Gastroesophageal sphincter (tissue), 4 donors: ENCODE measurements around the gene CALHM1. TPM values are rescaled to one million over a fixed set of nuclear protein-coding genes. Genes with fewer than 3 reads are reported as not detected.

ENCODE experiments used
- ATAC-seq: fragments of 150-250 bp; one replicate; pipeline ENCODE4 v1.9.1; 2016; ENCODE audit warnings: mild to moderate bottlenecking, moderate library complexity
- H3K27ac ChIP-seq, 4 donors: fragments of 200-600 bp; sonication (generic) in 3 of 4; 1 replicate in 3 of 4; 2 replicates in 1 of 4; pipeline ENCODE4 v1.5.1; 2016 to 2019
- H3K27me3 ChIP-seq: fragments of 200-600 bp; sonication (generic); one replicate; pipeline ENCODE4 v1.5.1; 2019
- H3K36me3 ChIP-seq, 2 donors: fragments of 200-600 bp; sonication (generic); one replicate each; pipeline ENCODE4 v1.5.1; 2019; ENCODE audit warnings: control low read depth in 1 of 2
- H3K4me1 ChIP-seq, 3 donors: fragments of 200-600 bp; sonication (generic); 1 replicate in 2 of 3; 2 replicates in 1 of 3; pipeline ENCODE4 v1.5.1; 2016 to 2019; ENCODE audit warnings: control low read depth in 2 of 3
- H3K4me3 ChIP-seq, 2 donors: fragments of 200-600 bp; sonication (generic); one replicate each; pipeline ENCODE4 v1.5.1; 2019; ENCODE audit warnings: mild to moderate bottlenecking in 1 of 2, moderate library complexity in 1 of 2
- H3K9me3 ChIP-seq, 3 donors: fragments of 200-600 bp; sonication (generic); one replicate each; pipeline ENCODE4 v1.5.1; 2017 to 2019; ENCODE audit warnings: control low read depth in 2 of 3
- EP300 ChIP-seq: sonication (generic); formaldehyde crosslinking; IDR thresholded peaks from one replicate; pipeline ENCODE4 v1.6.1; 2017; ENCODE audit warnings: antibody characterized with exemption, mild to moderate bottlenecking
- POLR2A ChIP-seq, 2 donors: fragments of 450-650 bp; IDR thresholded peaks; one replicate each; pipeline ENCODE4 v1.6.1; 2017; ENCODE audit warnings: antibody characterized with exemption in 2 of 2, mild to moderate bottlenecking in 2 of 2, moderate library complexity in 1 of 2
- POLR2AphosphoS5 ChIP-seq: sonication (generic); formaldehyde crosslinking; IDR thresholded peaks from one replicate; pipeline ENCODE4 v1.6.1; 2017; ENCODE audit warnings: antibody characterized with exemption
- WGBS, 2 donors: methylation state at CpG; one replicate each; pipeline ENCODE4 v1.1.5; 2018; ENCODE audit warnings: low coverage in 1 of 2; 5-methylcytosine and 5-hydroxymethylcytosine counted together
- total RNA-seq, 4 donors: library from RNA; depleted of rRNA; stranded (reverse); fragments of >200 nt; gene quantifications; one replicate each; pipeline ENCODE4 v1.1.0, GENCODE V29; 2016
- TF ChIP-seq, protein P1 (sequence below), 4 experiments: fragments of 200-600 bp in 2 of 4; fragments of 450-650 bp in 2 of 4; sonication (generic) in 1 of 4; IDR thresholded peaks; one replicate each; pipeline ENCODE4 v1.5.1; 2017 to 2019; ENCODE audit warnings: antibody characterized with exemption in 4 of 4, mild to moderate bottlenecking in 2 of 4, moderate library complexity in 2 of 4

The CALHM1 gene
- total RNA-seq, 4 donors from 2014 or later: not detected

DNA sequence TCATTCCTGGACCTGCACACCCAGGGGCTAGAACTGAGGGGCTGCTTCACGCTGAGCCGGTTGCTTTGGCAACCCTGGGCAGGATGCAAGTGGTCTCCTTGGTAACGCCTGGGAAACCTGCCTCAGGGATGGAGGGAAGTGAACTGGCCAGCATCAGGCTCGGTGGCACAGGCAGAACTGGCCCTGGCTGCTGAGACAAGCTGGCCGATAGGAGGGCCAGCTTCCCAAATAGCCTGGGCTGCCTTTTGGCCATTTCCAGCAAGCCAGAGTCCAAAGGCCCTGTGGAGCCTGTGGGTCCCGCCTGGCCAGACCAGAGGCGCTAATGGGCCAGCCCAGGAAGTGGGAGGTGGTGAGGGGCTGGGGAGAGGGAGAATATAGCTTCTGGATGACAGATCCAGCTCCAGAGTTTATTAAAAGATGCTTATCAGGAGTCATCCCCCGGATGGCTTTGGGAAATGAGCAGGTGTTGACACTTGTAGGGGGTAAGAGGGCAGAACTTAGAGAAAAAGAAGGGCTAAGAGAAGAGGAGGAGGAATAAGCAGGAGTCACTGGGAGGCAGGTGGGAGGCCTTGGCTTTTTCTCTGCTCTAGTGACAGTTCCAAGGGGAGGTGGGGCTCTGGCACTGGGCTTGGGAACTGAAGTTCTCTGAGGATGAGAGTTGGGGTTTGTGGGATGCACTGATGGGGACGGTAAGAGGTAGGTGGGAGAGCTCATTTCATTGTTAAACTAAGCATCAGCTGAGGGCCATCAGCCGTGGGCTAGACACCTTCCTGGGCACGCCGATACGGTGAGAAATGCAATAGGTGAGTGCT lies 44.4 kb upstream of the CALHM1 start:
- Histone ChIP-seq H3K27me3 (peaks cover 22% of the 10 kb centered on the region), H3K9me3 (no peaks in the 10 kb centered on the region), H3K4me1 (peaks cover 0 to 8% (median 3%) of the 10 kb centered on the region in 3 donors), H3K4me3 (no peak overlapping the region), H3K27ac (no peak overlapping the region), H3K36me3 (no peaks in the 10 kb centered on the region)
- 68 to 92% methylated on average over 5 to 8 of the region's 13 CpGs for WGBS, 2 donors
- TF ChIP-seq, protein P1, sequence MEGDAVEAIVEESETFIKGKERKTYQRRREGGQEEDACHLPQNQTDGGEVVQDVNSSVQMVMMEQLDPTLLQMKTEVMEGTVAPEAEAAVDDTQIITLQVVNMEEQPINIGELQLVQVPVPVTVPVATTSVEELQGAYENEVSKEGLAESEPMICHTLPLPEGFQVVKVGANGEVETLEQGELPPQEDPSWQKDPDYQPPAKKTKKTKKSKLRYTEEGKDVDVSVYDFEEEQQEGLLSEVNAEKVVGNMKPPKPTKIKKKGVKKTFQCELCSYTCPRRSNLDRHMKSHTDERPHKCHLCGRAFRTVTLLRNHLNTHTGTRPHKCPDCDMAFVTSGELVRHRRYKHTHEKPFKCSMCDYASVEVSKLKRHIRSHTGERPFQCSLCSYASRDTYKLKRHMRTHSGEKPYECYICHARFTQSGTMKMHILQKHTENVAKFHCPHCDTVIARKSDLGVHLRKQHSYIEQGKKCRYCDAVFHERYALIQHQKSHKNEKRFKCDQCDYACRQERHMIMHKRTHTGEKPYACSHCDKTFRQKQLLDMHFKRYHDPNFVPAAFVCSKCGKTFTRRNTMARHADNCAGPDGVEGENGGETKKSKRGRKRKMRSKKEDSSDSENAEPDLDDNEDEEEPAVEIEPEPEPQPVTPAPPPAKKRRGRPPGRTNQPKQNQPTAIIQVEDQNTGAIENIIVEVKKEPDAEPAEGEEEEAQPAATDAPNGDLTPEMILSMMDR (IDR thresholded peaks at IDR 0.05): no peak
- TF ChIP-seq EP300: no peak
- no peak for TF ChIP-seq POLR2AphosphoS5
- TF ChIP-seq POLR2A (IDR thresholded peaks at IDR 0.05): no peak
- ATAC-seq: no peak

DNA sequence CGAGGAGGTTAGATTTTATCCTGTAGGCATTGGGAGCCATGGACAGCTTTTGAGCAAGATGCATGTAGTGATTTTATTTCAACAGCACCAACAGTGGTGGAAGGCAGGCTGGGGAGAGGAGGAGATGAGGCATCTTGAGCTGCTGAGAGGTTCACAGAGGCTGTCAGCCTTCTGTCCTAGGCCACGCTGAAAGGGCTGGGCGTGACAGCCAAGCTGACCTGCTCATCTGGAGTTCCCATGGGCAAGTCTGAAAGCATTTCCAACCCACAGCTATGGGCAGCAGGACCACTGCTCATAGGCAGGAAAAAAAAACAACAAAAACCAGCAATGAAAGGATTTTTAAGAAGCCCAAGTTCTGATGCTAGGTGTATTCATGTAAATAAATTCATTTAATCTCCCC lies 42.5 kb upstream of the CALHM1 start:
- Histone ChIP-seq H3K9me3 (no peaks in the 10 kb centered on the region), H3K36me3 (no peaks in the 10 kb centered on the region), H3K4me3 (no peak overlapping the region), H3K4me1 (peaks cover 0 to 8% (median 3%) of the 10 kb centered on the region in 3 donors), H3K27me3 (peaks cover 26% of the 10 kb centered on the region), H3K27ac (no peak overlapping the region)
- WGBS, 2 donors: 78 to 100% methylated on average over 1 to 2 of the region's 3 CpGs
- TF ChIP-seq, protein P1 (IDR thresholded peaks at IDR 0.05): no peak
- TF ChIP-seq EP300 (no peak), POLR2AphosphoS5 (no peak), POLR2A (IDR thresholded peaks at IDR 0.05) (no peak)
- ATAC-seq: no peak

DNA sequence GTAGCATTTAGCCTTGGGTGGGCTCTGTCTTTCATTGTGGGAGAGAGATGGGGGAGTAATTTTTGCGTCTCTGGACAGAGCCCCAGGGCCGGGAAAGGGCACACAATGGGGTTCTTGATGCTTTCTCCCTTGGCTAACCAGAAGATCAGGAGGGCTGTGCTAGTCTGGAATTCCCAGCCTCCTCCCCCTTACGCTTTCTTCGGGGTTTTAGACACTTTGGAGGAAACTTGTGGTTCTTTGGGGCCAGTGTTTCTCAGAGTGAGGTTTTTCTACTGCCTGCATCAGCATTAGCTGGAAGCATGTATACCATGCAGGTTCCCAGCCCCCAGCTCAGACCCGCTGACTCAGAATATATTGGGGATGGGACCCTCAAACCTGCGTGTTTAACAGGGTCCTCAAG lies 41.8 kb upstream of the CALHM1 start:
- Histone ChIP-seq H3K27ac (no peak overlapping the region), H3K36me3 (no peaks in the 10 kb centered on the region), H3K4me1 (peaks cover 0 to 8% (median 3%) of the 10 kb centered on the region in 3 donors), H3K27me3 (peaks cover 33% of the 10 kb centered on the region), H3K4me3 (no peak overlapping the region), H3K9me3 (no peaks in the 10 kb centered on the region)
- 80% methylated on average over 1 of the region's 6 CpGs; no CpG with 5 or more reads in 1 of the 2 donors for WGBS, 2 donors
- TF ChIP-seq, protein P1 (IDR thresholded peaks at IDR 0.05): no peak
- no peak for TF ChIP-seq POLR2A (IDR thresholded peaks at IDR 0.05)
- no peak for TF ChIP-seq EP300
- ATAC-seq: no peak

DNA sequence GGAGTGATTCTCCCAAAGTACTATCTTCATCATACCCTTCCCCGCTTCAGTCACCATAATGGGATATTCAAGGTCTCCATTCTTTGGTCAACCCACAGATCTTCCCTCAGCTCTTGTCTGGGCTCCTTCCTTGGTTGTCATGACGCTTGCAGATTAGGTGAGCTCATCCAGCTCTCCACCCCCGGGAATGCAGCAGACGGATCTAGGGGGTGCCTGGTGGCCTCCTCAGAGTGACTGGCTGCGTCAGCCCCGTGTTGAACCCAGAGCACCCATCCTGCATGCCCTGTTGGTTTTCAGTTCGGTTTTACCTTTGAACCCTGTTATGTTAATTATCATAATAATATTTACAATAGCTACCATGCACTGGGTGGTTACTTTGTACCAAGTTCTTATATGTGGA lies 41.2 kb upstream of the CALHM1 start:
- Histone ChIP-seq H3K36me3 (no peaks in the 10 kb centered on the region), H3K4me1 (peaks cover 0 to 9% (median 3%) of the 10 kb centered on the region in 3 donors), H3K9me3 (no peaks in the 10 kb centered on the region), H3K27ac (no peak overlapping the region), H3K4me3 (no peak overlapping the region), H3K27me3 (peaks cover 39% of the 10 kb centered on the region)
- 62 to 67% methylated on average over 5 to 7 of the region's 7 CpGs for WGBS, 2 donors
- no peak for ATAC-seq
- TF ChIP-seq, protein P1 (IDR thresholded peaks at IDR 0.05): no peak
- no peak for TF ChIP-seq POLR2A (IDR thresholded peaks at IDR 0.05)
- TF ChIP-seq POLR2AphosphoS5: no peak
- no peak for TF ChIP-seq EP300
